Thoracic aorta (tissue), 2 donors: ENCODE data around the gene CUL5. TPM values are rescaled to one million over a fixed set of nuclear protein-coding genes. Genes with fewer than 3 reads are reported as not detected.
"Not testable (repeated sequence)": the region's sequence is repeated elsewhere in the genome, so short reads cannot be mapped to it uniquely, and the experiment has no call there.

Experiments used
- ATAC-seq: fragments of 150-250 bp; one replicate; pipeline ENCODE4 v1.8.0; 2017; ENCODE audit warnings: low read depth; ENCODE audit not compliant: insufficient number of reproducible peaks, low FRiP score
- DNase-seq: peaks from one replicate; pipeline ENCODE4 v3.0.0-alpha.2; 2020; ENCODE audit warnings: low spot score
- H3K27ac ChIP-seq, 2 donors: fragments of 200-600 bp; sonication (generic); 1 replicate in 1 of 2; 2 replicates in 1 of 2; pipeline ENCODE4 v1.5.1; 2016; ENCODE audit warnings: mild to moderate bottlenecking in 2 of 2, moderate library complexity in 2 of 2
- H3K27me3 ChIP-seq: fragments of 200-600 bp; sonication (generic); replicated peaks from 2 replicates; pipeline ENCODE4 v1.6.0; 2016; ENCODE audit warnings: mild to moderate bottlenecking; ENCODE audit not compliant: insufficient read depth
- H3K36me3 ChIP-seq: fragments of 200-600 bp; sonication (generic); one replicate; pipeline ENCODE4 v1.5.1; 2016
- H3K4me1 ChIP-seq, 2 donors: fragments of 200-600 bp; sonication (generic); 1 replicate in 1 of 2; 2 replicates in 1 of 2; pipeline versions ENCODE4 v1.5.1 to v1.6.0; 2016; ENCODE audit warnings: low read depth in 2 of 2, mild to moderate bottlenecking in 1 of 2; ENCODE audit not compliant: control insufficient read depth in 1 of 2
- H3K4me3 ChIP-seq: fragments of 200-600 bp; sonication (generic); 2 replicates; pipeline ENCODE4 v1.5.1; 2016; ENCODE audit warnings: mild to moderate bottlenecking
- H3K9me3 ChIP-seq: fragments of 200-600 bp; sonication (generic); 2 replicates; pipeline ENCODE4 v1.5.1; 2016
- total RNA-seq, 2 donors: library from RNA; depleted of rRNA; stranded (reverse); fragments of >200 nt; gene quantifications; one replicate each; pipeline versions ENCODE4 v1.1.0 to v1.2.3, GENCODE V29; 2016
- TF ChIP-seq, protein P1 (sequence below): fragments of 200-600 bp; sonication (generic); IDR thresholded peaks from one replicate; pipeline ENCODE4 v1.5.1; 2019; ENCODE audit warnings: antibody characterized with exemption

Gene CUL5
- total RNA-seq, 2 donors from 2014 or later, result 22.7 to 27.0 TPM

DNA sequence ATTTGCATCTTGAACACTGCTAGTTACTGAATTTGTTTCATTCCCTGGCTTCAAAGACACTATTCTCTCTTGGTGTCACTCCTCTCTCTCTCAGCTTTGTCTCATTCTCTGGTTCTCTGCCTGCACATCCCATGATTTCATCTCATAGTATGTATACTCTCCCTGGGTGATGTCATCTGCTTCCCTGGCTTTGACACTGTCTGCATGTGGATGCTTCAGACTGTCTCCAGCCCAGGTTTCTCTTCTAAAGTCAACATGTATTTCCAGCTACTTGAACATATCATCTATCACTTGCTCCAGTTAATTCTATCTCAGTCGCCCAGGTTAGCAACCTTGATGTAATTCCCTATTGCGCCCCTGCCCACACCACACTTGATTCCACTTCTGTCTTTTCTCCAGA, 103.4 kb downstream of the CUL5 start:
- H3K9me3 ChIP-seq, result no peaks in the 10 kb centered on the region
- H3K36me3 ChIP-seq, result no peaks in the 10 kb centered on the region
- no peaks in the 10 kb centered on the region for H3K27me3 ChIP-seq
- no peak for DNase-seq
- H3K4me1 ChIP-seq, result peaks cover 13 to 18% of the 10 kb centered on the region in 2 donors
- H3K27ac ChIP-seq, result no peak overlapping the region
- no peak for ATAC-seq
- TF ChIP-seq, protein P1, sequence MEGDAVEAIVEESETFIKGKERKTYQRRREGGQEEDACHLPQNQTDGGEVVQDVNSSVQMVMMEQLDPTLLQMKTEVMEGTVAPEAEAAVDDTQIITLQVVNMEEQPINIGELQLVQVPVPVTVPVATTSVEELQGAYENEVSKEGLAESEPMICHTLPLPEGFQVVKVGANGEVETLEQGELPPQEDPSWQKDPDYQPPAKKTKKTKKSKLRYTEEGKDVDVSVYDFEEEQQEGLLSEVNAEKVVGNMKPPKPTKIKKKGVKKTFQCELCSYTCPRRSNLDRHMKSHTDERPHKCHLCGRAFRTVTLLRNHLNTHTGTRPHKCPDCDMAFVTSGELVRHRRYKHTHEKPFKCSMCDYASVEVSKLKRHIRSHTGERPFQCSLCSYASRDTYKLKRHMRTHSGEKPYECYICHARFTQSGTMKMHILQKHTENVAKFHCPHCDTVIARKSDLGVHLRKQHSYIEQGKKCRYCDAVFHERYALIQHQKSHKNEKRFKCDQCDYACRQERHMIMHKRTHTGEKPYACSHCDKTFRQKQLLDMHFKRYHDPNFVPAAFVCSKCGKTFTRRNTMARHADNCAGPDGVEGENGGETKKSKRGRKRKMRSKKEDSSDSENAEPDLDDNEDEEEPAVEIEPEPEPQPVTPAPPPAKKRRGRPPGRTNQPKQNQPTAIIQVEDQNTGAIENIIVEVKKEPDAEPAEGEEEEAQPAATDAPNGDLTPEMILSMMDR, result no peak
- no peak overlapping the region for H3K4me3 ChIP-seq

DNA sequence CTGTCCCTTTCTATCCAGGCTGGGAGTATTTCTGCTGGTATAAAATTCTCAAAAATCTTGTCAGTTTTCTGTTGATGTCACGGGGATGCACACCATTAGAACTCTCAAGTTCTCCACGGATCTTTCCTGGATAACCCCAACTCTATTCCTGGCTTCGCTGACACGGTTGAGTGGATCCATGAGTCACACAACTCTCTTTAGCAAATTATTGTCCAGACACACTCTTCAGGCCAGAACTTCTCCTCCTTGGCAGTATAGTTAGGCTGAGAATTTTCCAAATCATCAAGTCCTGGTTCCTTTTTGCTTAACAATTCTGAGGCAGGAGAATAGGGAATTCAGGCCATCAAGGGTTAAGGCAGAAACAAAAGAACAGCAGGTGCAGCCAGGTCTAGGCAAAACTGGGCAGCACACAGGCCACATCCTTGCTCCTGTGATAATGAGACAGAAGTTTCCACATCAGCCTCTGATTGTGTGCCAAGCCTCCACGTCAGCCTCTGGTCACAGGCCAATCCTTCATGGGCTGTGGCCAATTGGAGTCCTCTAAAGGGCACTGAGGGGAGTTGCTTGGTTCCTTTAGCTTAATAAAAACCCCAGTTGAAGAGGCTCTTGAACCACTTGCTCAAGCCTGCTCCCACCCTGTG, 106.9 kb downstream of the CUL5 start:
- DNase-seq (peak; percentile 43), ATAC-seq (peak; percentile 89)
- Histone ChIP-seq H3K4me1 (peaks cover 13 to 18% of the 10 kb centered on the region in 2 donors), H3K4me3 (no peak overlapping the region), H3K36me3 (no peaks in the 10 kb centered on the region), H3K9me3 (no peaks in the 10 kb centered on the region), H3K27ac (peak overlapping the region; percentile 75 to 89), H3K27me3 (no peaks in the 10 kb centered on the region)
- TF ChIP-seq, protein P1, result no peak

DNA sequence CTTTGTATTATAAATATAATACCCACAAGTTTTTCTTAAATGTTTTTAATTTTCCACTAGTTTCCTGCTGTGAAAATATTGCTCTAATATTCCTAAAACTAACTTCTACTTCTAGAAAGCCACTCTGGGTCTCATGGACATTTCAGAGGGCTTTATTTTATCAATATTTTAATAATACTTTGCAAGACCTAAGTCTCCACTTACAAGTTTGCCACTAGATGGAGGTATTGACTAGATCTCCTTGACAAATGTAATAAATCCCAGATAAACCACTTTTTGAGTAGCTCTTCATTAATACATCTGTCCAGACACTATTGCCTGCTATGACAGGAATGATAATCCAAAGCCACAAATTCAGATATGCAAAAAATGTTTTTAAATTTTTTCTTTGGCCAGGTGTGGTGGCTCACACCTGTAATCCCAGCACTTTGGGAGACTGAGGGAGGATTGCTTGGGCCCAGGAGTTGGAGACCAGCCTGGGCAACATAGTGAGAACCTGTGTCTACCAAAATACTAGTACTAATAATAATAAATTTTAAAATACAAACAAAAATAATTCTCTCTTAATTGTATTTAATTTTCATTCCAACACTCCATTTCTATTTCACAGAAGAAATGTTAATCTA, 109.2 kb downstream of the CUL5 start:
- DNase-seq (no peak), ATAC-seq (no peak)
- H3K4me3 ChIP-seq, result no peak overlapping the region
- no peaks in the 10 kb centered on the region for H3K9me3 ChIP-seq
- no peaks in the 10 kb centered on the region for H3K36me3 ChIP-seq
- no peaks in the 10 kb centered on the region for H3K27me3 ChIP-seq
- H3K27ac ChIP-seq, result no peak overlapping the region
- TF ChIP-seq, protein P1, result peak; percentile 27
- H3K4me1 ChIP-seq, result peaks cover 17 to 26% of the 10 kb centered on the region in 2 donors

DNA sequence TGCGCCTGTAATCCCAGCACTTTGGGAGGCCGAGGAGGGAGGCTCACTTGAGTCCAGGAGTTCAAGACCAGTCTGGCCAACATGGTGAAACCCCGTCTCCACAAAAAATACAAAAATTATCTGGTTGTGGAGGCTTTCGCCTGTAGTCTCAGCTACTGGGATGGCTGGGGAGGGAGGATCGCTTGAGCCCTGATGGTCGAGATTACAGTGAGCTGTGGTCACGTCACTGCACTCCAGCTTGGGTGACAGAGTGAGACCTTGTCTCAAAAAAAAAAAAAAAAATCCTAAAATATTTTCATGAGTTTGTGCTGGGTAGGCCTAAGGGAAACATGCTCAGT, 112.2 kb downstream of the CUL5 start:
- Histone ChIP-seq H3K4me3 (peak overlapping the region; percentile 79), H3K27ac (peak overlapping the region; percentile 87 to 88), H3K4me1 (peaks cover 25 to 34% of the 10 kb centered on the region in 2 donors)
- H3K9me3 ChIP-seq, H3K36me3 ChIP-seq, H3K27me3 ChIP-seq, DNase-seq: not testable (repeated sequence)
- peak; percentile 29 for ATAC-seq

DNA sequence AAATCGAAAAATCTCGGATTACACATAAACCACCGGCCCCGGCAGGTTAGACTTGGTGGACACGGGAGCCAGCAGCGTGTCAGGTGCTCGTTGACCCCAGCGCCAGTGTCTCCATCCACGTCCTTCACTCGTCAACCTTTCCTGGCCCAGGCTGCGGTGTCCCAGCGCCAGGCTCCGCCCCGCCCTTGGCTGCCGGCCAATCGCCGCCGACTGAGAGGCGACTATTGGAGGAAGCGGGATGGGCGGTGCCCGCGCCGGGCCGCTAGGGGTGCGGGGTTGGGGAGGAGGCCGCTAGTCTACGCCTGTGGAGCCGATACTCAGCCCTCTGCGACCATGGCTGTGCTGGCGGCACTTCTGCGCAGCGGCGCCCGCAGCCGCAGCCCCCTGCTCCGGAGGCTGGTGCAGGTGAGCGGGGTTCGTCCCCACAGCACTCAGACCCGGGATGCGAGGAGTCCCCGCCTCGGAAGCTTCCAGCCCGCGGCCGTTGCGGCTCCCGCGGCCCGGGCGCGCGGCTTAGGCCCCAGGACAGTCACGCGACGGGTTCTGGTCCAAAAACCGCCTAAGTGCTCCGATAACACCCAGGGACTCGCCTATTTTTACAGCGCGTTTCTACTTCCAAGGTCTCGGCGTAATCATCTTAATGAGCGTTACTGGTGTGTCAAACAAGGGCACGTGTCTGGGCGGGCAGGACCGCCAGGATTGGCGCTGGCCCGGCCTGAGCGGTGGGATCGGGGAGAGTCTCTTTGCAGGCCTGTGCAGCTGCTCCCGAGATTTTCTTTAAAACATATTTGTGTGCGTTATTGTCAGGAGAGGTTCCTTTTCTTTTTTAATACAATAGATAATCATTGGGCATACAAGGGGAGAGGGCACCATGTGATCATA, 112.8 kb downstream of the CUL5 start, which contains the start of gene ACAT1:
ACAT1 (plus strand) TSS at position 294 of the 882 bp plus-strand sequence; CDS start at position 334, 40 bp downstream.
- Histone ChIP-seq H3K27me3 (no peaks in the 10 kb centered on the region), H3K27ac (peak within 1 kb of the TSS; percentile 87 to 88), H3K4me3 (peak within 1 kb of the TSS; percentile 79), H3K36me3 (no peaks in the 10 kb centered on the region), H3K9me3 (no peaks in the 10 kb centered on the region), H3K4me1 (peaks cover 21 to 28% of the 10 kb centered on the region in 2 donors)
- TF ChIP-seq, protein P1, result peak; percentile 52
- peak; percentile 92 for ATAC-seq
- peak; percentile 86 for DNase-seq
